ENCODE results near the gene SLC9A9. TPM values are rescaled to one million over a fixed set of nuclear protein-coding genes. Genes with fewer than 3 reads are reported as not detected.
A peak's percentile ranks its signal among the peaks of the same experiment; 100 is the strongest.

SLC9A9 gene
- polyA plus RNA-seq, 1 donor = 6.3 TPM

- Histone ChIP-seq H3K36me3 (ENCODE audit: control insufficient read depth, insufficient read depth, low read length) (no peaks in the 10 kb centered on the region), H3K4me1 (ENCODE audit: control insufficient read depth, insufficient read depth, low read length) (no peaks in the 10 kb centered on the region), H3K9me3 (ENCODE audit: control insufficient read depth, low read depth, low read length) (no peaks in the 10 kb centered on the region), H3K4me3 (ENCODE audit: low read length) (no peak overlapping the region), H3K27ac (ENCODE audit: low read length) (no peak overlapping the region), H3K27me3 (ENCODE audit: control insufficient read depth, insufficient read depth, low read length) (no peaks in the 10 kb centered on the region)
- DNase-seq = no peak
- 100% methylated on average over 1 of the region's 3 CpGs for WGBS (ENCODE audit: insufficient coverage, low lambda C conversion rate)
Measured at GRCh38 chr3:143357700-143358099, 490.6 kb downstream of the SLC9A9 start.

GRCh38 chr3:143356839-143357238 lies 491.4 kb downstream of the SLC9A9 start:
- no peak for DNase-seq
- H3K4me1 ChIP-seq (ENCODE audit: control insufficient read depth, insufficient read depth, low read length) = no peaks in the 10 kb centered on the region
- H3K36me3 ChIP-seq (ENCODE audit: control insufficient read depth, insufficient read depth, low read length) = no peaks in the 10 kb centered on the region
- no CpG with 5 or more reads among the region's 1 CpG for WGBS (ENCODE audit: insufficient coverage, low lambda C conversion rate)
- H3K27me3 ChIP-seq (ENCODE audit: control insufficient read depth, insufficient read depth, low read length) = no peaks in the 10 kb centered on the region
- no peaks in the 10 kb centered on the region for H3K9me3 ChIP-seq (ENCODE audit: control insufficient read depth, low read depth, low read length)
- no peak overlapping the region for H3K27ac ChIP-seq (ENCODE audit: low read length)
- no peak overlapping the region for H3K4me3 ChIP-seq (ENCODE audit: low read length)

- no peak overlapping the region for H3K27ac ChIP-seq (ENCODE audit: low read length)
- no peaks in the 10 kb centered on the region for H3K9me3 ChIP-seq (ENCODE audit: control insufficient read depth, low read depth, low read length)
- no peak for DNase-seq
- no peaks in the 10 kb centered on the region for H3K27me3 ChIP-seq (ENCODE audit: control insufficient read depth, insufficient read depth, low read length)
- H3K4me3 ChIP-seq (ENCODE audit: low read length) = no peak overlapping the region
- no peaks in the 10 kb centered on the region for H3K36me3 ChIP-seq (ENCODE audit: control insufficient read depth, insufficient read depth, low read length)
- H3K4me1 ChIP-seq (ENCODE audit: control insufficient read depth, insufficient read depth, low read length) = no peaks in the 10 kb centered on the region
- no CpG with 5 or more reads among the region's 1 CpG for WGBS (ENCODE audit: insufficient coverage, low lambda C conversion rate)
Measured at GRCh38 chr3:143354342-143354741, 493.9 kb downstream of the SLC9A9 start.

GRCh38 chr3:143352850-143353550 lies 495.3 kb downstream of the SLC9A9 start:
- DNase-seq = peak in 1 of 2 donors; percentile 11
- no CpG with 5 or more reads among the region's 6 CpGs for WGBS (ENCODE audit: insufficient coverage, low lambda C conversion rate)
- H3K9me3 ChIP-seq (ENCODE audit: control insufficient read depth, low read depth, low read length) = no peaks in the 10 kb centered on the region
- H3K27me3 ChIP-seq (ENCODE audit: control insufficient read depth, insufficient read depth, low read length) = no peaks in the 10 kb centered on the region
- no peaks in the 10 kb centered on the region for H3K4me1 ChIP-seq (ENCODE audit: control insufficient read depth, insufficient read depth, low read length)
- no peak overlapping the region for H3K4me3 ChIP-seq (ENCODE audit: low read length)
- H3K27ac ChIP-seq (ENCODE audit: low read length) = no peak overlapping the region
- no peaks in the 10 kb centered on the region for H3K36me3 ChIP-seq (ENCODE audit: control insufficient read depth, insufficient read depth, low read length)

GRCh38 chr3:143351895-143352608 lies 496.2 kb downstream of the SLC9A9 start:
- H3K36me3 ChIP-seq (ENCODE audit: control insufficient read depth, insufficient read depth, low read length) = no peaks in the 10 kb centered on the region
- no CpG with 5 or more reads among the region's 4 CpGs for WGBS (ENCODE audit: insufficient coverage, low lambda C conversion rate)
- H3K4me1 ChIP-seq (ENCODE audit: control insufficient read depth, insufficient read depth, low read length) = no peaks in the 10 kb centered on the region

DNA sequence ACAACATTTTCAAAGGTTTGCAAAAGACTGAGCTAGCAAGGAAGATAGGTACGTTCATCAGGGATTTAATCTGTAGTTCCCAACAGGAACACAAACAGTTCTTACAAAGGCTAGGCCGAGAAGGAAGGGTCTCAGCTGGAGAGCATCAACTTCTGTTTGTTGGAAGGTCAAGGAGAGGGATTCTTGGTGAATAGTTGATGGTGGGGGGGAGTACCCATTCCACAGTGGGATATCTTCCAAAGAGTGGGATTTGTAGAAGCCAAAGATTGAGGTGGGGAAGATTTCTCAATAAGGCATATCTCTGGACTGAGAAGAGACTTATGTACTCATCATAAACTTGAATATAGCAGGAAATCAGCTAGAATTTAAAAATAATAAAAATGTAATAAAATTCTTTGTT lies 496.9 kb downstream of the SLC9A9 start:
- H3K27me3 ChIP-seq (ENCODE audit: control insufficient read depth, insufficient read depth, low read length) = no peaks in the 10 kb centered on the region
- no CpG with 5 or more reads among the region's 2 CpGs for WGBS (ENCODE audit: insufficient coverage, low lambda C conversion rate)
- DNase-seq = no peak
- H3K9me3 ChIP-seq (ENCODE audit: control insufficient read depth, low read depth, low read length) = no peaks in the 10 kb centered on the region
- H3K4me3 ChIP-seq (ENCODE audit: low read length) = no peak overlapping the region
- H3K4me1 ChIP-seq (ENCODE audit: control insufficient read depth, insufficient read depth, low read length) = no peaks in the 10 kb centered on the region
- H3K36me3 ChIP-seq (ENCODE audit: control insufficient read depth, insufficient read depth, low read length) = no peaks in the 10 kb centered on the region
- no peak overlapping the region for H3K27ac ChIP-seq (ENCODE audit: low read length)

More at GRCh38 chr3:143351895-143352608, 496.2 kb downstream of the SLC9A9 start:
- DNase-seq = no peak
- no peak overlapping the region for H3K4me3 ChIP-seq (ENCODE audit: low read length)
- H3K9me3 ChIP-seq (ENCODE audit: control insufficient read depth, low read depth, low read length) = no peaks in the 10 kb centered on the region
- no peaks in the 10 kb centered on the region for H3K27me3 ChIP-seq (ENCODE audit: control insufficient read depth, insufficient read depth, low read length)
- H3K27ac ChIP-seq (ENCODE audit: low read length) = no peak overlapping the region

DNA sequence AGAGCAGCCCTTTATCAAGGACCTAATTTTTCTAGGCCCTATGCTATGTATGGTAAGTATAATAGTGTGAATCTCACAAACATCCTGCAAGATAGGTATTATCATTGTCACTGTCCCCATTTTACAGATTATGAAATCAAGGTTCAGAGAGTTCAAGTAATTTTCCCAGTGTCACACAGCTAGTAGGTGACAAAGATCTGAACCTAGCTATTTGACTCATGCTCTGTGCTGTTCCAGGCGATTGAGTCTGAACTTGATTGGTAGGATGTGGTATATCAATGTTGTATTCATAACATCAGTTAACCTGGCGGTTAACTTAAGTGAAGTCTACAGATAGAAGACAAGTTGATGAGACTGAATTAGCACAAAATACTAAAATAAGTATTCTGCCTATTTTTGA lies 498.8 kb downstream of the SLC9A9 start:
- WGBS (ENCODE audit: insufficient coverage, low lambda C conversion rate) = 100% methylated on average over 1 of the region's 2 CpGs
- H3K27me3 ChIP-seq (ENCODE audit: control insufficient read depth, insufficient read depth, low read length) = no peaks in the 10 kb centered on the region
- no peaks in the 10 kb centered on the region for H3K4me1 ChIP-seq (ENCODE audit: control insufficient read depth, insufficient read depth, low read length)
- H3K27ac ChIP-seq (ENCODE audit: low read length) = no peak overlapping the region
- no peak overlapping the region for H3K4me3 ChIP-seq (ENCODE audit: low read length)
- no peaks in the 10 kb centered on the region for H3K9me3 ChIP-seq (ENCODE audit: control insufficient read depth, low read depth, low read length)
- no peaks in the 10 kb centered on the region for H3K36me3 ChIP-seq (ENCODE audit: control insufficient read depth, insufficient read depth, low read length)
- no peak for DNase-seq

GRCh38 chr3:143348486-143349327 lies 499.6 kb downstream of the SLC9A9 start:
- DNase-seq = no peak
- Histone ChIP-seq H3K36me3 (ENCODE audit: control insufficient read depth, insufficient read depth, low read length) (no peaks in the 10 kb centered on the region), H3K4me3 (ENCODE audit: low read length) (no peak overlapping the region), H3K4me1 (ENCODE audit: control insufficient read depth, insufficient read depth, low read length) (no peaks in the 10 kb centered on the region), H3K27me3 (ENCODE audit: control insufficient read depth, insufficient read depth, low read length) (no peaks in the 10 kb centered on the region), H3K9me3 (ENCODE audit: control insufficient read depth, low read depth, low read length) (no peaks in the 10 kb centered on the region), H3K27ac (ENCODE audit: low read length) (no peak overlapping the region)
- 80% methylated on average over 2 of the region's 5 CpGs for WGBS (ENCODE audit: insufficient coverage, low lambda C conversion rate)

DNA sequence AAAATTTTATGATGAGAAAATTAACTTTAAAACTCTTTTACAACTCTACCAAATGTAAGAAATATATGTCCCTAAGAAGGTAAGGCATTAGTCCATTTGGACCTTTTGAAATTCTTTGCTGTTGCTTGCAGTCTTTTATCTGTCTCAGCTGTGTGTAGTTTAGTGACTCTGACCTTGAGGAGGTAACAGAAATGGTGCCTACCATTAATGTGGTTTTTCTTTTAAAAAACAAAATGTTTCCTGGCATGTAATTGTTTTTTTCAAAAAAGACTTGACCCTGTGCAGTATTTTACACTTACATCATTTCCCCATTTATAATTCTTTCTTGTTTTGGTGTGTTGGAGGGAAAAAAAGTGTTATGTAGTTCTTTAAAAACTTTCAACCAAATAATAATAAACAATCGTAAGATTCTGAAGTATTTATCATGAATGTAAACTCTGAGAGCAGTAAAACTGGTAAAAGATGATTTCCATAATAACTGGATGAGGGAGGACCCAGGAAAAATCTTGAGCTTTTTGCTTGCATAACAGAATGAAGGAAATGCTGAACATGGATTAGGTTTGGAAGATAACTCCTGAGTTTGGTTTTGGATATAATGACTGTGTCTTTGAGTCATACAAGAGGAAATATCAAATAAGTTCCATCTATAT lies 503.6 kb downstream of the SLC9A9 start:
- Histone ChIP-seq H3K36me3 (ENCODE audit: control insufficient read depth, insufficient read depth, low read length) (no peaks in the 10 kb centered on the region), H3K9me3 (ENCODE audit: control insufficient read depth, low read depth, low read length) (no peaks in the 10 kb centered on the region), H3K4me3 (ENCODE audit: low read length) (no peak overlapping the region), H3K27ac (ENCODE audit: low read length) (no peak overlapping the region), H3K27me3 (ENCODE audit: control insufficient read depth, insufficient read depth, low read length) (no peaks in the 10 kb centered on the region), H3K4me1 (ENCODE audit: control insufficient read depth, insufficient read depth, low read length) (no peaks in the 10 kb centered on the region)
- 71% methylated on average over 1 of the region's 1 CpG for WGBS (ENCODE audit: insufficient coverage, low lambda C conversion rate)
- no peak for DNase-seq

GRCh38 chr3:143343944-143344343 lies 504.3 kb downstream of the SLC9A9 start:
- H3K4me1 ChIP-seq (ENCODE audit: control insufficient read depth, insufficient read depth, low read length) = no peaks in the 10 kb centered on the region
- no peak overlapping the region for H3K27ac ChIP-seq (ENCODE audit: low read length)
- no peaks in the 10 kb centered on the region for H3K9me3 ChIP-seq (ENCODE audit: control insufficient read depth, low read depth, low read length)
- H3K27me3 ChIP-seq (ENCODE audit: control insufficient read depth, insufficient read depth, low read length) = no peaks in the 10 kb centered on the region
- no peaks in the 10 kb centered on the region for H3K36me3 ChIP-seq (ENCODE audit: control insufficient read depth, insufficient read depth, low read length)
- 80% methylated on average over 1 of the region's 1 CpG for WGBS (ENCODE audit: insufficient coverage, low lambda C conversion rate)
- DNase-seq = no peak
- no peak overlapping the region for H3K4me3 ChIP-seq (ENCODE audit: low read length)
